ENCODE results near the gene GRIP1.

- no peak for TF ChIP-seq POLR2A (IDR thresholded peaks at IDR 0.05)
- TF ChIP-seq EP300 (IDR thresholded peaks at IDR 0.05) = no peak
- peak in 2 of 5 experiments; percentile 39 to 52 for TF ChIP-seq CTCF (IDR thresholded peaks at IDR 0.05)
These were observed 30.0 kb upstream of the GRIP1 start for GRCh38 chr12:66708704-66709456.

All from tibial nerve (tissue), 4 donors.